Measurements from ENCODE around the gene SLC7A8.
"Not testable (repeated sequence)": the region's sequence is repeated elsewhere in the genome, so short reads cannot be mapped to it uniquely, and the experiment has no call there.

Gene SLC7A8

GRCh38 chr14:23112359-23113178 lies 70.9 kb downstream of the SLC7A8 start:
- no peak for DNase-seq

DNA sequence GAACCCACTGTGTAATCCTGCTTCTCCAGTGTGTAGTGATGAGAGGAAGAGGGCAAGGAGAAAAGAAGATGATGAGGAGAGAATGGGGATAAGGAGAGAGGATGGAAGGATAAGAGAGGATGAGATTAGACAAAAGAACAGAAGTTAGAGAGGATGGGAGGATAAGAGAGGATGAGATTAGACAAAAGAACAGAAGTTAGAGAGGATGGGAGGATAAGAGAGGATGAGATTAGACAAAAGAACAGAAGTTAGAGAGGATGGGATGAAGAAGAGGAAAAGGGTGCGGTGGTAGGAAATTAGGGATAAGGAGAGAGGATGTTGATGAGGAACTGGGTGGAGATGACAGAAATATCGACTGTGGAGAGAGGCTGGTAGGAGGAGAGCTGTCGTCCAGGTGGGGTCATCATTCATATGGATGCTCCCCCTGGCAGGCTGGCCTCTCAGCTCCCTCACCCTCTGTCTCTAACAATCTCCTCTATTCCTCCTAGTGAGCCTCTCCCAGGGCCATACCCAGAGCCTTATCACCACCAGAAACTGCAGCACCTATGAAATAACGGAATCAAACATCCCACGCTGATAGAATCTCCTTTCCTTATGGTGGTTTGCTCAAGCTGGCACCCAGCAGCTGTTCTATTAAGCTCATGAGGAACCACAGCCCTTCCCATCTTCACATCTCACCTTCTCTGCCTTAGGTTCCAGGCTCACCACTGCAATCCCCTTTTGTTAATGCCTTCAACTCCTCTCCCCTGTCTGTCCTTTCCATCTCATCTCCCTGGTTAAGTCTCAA lies 72.7 kb downstream of the SLC7A8 start:
- no peak for DNase-seq

- no peak for DNase-seq
These were observed 73.7 kb downstream of the SLC7A8 start for GRCh38 chr14:23109769-23110168.

DNA sequence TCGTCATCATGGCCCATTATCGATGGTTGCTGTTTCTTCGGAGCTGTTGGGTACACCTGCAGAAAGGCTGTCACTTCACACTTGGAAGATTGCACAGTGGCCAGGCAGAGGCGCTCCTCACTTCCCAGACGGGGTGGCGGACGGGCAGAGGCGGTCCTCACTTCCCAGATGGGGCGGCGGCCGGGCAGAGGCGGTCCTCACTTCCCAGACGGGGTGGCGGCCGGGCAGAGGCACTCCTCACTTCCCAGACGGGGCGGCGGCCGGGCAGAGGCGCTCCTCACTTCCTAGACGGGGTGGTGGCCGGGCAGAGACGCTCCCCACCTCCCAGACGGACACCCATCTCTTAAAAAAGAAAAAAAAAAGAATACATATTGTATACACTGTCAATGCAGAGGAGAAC lies 75.3 kb downstream of the SLC7A8 start:
- DNase-seq = not testable (repeated sequence)

DNA sequence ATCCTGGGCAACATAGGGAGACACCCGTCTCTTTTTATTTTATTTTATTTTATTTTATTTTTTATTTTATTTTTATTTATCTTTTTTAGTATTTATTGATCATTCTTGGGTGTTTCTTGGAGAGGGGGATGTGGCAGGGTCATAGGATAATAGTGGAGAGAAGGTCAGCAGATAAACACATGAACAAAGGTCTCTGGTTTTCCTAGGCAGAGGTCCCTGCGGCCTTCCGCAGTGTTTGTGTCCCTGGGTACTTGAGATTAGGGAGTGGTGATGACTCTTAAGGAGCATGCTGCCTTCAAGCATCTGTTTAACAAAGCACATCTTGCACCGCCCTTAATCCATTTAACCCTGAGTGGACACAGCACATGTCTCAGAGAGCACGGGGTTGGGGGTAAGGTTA lies 75.8 kb downstream of the SLC7A8 start:
- not testable (repeated sequence) for DNase-seq

DNA sequence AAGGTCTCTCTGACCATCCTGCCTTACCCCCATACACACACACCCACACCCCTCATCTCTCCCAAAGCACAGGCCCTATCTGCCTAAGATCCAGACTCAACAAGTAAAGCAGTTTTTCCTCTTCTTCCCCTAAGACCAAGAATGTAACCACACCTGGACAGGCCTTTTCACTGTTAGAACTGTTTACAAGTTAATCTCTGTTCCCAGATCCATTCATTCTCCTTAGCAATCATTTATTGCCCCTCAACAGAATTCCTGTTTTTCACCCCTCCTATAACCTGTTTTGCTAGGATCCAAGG lies 76.8 kb downstream of the SLC7A8 start:
- DNase-seq = no peak

DNA sequence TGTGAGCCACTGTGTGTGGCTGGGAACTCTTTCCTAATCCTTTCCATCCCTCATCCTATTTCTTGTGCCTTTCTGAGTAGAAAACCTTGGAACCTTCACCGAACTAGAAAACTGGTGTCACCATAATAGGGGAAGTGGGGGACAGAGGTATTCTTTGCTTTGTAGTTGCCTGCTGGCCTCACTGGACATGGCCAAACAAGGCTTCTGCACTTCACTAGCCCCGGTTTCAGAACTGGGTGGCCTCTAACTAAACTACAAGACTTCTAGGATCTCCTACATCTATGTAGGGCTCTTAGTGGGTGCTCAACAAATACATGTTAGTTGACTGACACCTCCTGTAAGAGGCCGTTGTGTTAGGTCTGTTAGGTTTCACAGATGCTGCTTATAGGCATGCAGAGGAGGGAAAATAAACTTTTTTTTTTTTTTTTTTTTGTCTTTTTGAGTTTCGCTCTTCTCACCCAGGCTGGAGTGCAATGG lies 78.1 kb downstream of the SLC7A8 start:
- DNase-seq = no peak

- no peak for DNase-seq
These were observed 78.7 kb downstream of the SLC7A8 start, which contains the start of gene CIROP for GRCh38 chr14:23104591-23105347. TSS of gene CIROP (minus strand) at chr14:23104989. CDS start at chr14:23104920, 69 bp downstream.

- DNase-seq = no peak
These were observed 79.3 kb downstream of the SLC7A8 start for GRCh38 chr14:23104070-23104590.

- no peak for DNase-seq
These were observed 79.9 kb downstream of the SLC7A8 start for GRCh38 chr14:23103581-23103980.

GRCh38 chr14:23102801-23103200 lies 80.7 kb downstream of the SLC7A8 start:
- DNase-seq = no peak

DNA sequence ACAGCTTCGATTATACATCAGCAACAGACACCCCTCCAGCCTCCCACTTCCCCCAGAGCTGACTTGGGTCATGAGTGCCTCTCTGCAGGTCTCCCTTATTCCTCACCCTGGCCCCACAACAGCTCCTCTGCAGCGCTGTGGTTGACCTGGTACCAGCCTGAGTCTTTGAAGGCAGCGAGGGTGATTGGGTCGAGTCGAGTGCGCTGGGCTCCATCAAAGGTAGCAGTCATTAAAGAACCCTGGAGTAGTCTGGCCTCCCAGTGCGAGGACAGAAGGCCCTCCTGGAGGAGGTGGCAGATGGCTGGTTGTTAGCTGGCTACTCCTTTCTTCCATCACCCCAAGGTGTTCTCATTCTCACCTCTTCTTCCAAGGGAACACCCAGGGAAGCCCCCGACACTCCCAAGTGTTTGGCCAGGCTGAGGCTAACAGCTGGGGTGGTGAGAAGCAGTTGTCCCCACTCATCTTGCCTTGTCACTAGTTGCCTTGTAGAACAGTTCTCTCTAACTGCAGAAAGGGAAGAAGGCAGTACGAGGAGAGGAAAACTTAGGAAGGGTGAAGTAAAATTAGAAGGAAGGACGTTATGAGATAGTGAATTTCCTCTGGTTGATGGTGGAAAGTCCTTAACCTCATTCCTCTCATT lies 81.4 kb downstream of the SLC7A8 start:
- no peak for DNase-seq

- DNase-seq = no peak
These were observed 82.1 kb downstream of the SLC7A8 start for GRCh38 chr14:23101213-23101970.

DNA sequence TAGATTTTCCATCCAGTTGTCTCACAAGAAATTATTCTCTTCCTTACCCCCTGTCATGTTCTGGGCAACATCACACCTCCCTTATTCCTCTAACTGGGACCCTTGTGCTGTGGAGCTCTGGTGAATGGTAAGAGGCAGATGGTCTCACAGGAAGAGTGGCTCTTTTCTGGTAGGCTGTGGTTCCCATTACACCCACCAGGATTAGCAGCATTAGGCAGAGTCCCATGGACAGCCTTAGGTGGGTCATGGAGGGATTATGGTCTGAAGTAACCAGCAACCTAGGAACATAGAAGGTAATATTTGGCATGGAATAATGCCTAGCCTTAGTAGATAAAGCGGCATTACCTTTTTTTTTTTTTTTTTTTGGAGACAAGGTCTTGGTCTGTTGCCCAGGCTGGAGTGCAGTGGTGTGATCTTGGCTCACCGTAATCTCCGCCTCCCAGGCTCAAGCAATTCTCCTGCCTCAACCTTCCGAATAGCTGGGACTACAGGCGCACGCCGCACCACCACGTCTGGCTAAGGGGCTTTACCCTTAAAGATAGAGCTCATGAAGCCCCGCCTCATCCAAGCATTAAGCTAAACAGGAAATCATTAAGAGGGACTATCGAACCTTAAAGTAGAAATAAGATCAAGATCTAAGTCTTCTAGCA lies 84.1 kb downstream of the SLC7A8 start:
- DNase-seq = no peak

DNA sequence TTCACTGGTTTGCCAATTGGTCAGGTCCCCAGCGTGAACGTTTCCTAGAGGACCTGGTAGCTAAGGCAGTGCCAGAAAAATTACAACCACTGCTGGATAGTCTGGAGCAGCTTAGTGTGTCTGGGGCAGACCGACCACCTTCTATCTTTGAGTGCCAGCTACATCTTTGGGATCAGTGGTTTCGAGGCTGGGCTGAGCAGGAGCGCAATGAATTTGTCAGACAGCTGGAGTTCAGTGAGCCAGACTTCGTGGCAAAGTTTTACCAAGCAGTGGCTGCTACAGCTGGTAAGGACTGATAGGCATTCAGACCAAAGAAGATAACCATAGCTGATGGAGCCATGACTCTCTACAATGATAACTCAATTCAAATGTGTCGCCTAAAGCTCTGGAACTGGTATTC lies 85.7 kb downstream of the SLC7A8 start:
- DNase-seq = no peak

DNA sequence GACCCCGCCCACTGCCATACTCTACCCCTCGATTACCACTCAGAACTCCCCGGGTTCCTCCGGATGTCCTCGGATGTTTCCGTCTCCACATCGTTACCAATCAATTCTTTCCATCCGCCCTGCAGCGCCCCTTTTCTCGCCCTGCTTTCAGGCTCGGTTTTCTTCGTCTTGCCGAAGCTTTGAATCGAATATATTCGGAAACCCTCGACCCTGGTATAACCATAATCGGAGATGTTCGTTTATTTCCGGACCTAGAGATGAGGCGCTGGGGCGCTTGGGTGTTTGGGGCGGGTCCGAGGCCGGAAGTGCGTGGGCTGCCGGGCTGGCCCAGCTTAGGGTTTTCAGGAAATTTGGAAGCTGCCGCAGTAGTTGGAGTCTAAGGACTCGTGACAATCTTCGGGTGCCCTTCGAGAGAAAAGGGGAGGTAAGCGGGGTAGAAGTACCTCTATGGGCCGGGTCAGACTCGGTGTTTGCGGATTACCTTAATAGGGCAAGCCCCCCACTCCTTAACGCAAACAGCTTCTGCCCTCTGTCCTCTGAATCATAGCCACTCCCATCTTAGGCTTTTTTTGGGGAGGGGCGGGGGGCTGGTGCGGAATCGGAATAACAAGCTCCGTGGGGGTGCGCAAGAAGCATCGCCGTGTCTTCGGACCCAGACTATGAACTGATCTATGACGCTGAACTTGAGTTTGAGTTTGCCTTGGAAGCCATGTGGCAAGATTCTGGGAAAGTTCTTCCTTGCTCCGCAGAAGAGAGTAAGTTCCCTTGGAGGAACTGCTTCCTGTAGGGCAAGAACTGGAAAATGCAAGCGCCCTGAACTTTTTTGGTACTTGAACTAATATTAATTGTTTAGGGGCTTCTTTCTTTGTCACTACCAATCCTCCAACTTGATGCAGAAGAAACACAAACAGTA lies 88.0 kb downstream of the SLC7A8 start, which contains the start of gene C14orf119:
Gene C14orf119, plus strand, starts transcription at position 310 of the 913 bp plus-strand sequence. CDS start 2,154 bp downstream, outside the sequence.
- peak; percentile 99 for DNase-seq

- peak; percentile 83 for DNase-seq
These were observed 88.7 kb downstream of the SLC7A8 start, which contains the start of gene ACIN1 for GRCh38 chr14:23094666-23095195. TSS of gene ACIN1 (minus strand) at chr14:23095136. CDS start at chr14:23095112, 24 bp downstream.

DNA sequence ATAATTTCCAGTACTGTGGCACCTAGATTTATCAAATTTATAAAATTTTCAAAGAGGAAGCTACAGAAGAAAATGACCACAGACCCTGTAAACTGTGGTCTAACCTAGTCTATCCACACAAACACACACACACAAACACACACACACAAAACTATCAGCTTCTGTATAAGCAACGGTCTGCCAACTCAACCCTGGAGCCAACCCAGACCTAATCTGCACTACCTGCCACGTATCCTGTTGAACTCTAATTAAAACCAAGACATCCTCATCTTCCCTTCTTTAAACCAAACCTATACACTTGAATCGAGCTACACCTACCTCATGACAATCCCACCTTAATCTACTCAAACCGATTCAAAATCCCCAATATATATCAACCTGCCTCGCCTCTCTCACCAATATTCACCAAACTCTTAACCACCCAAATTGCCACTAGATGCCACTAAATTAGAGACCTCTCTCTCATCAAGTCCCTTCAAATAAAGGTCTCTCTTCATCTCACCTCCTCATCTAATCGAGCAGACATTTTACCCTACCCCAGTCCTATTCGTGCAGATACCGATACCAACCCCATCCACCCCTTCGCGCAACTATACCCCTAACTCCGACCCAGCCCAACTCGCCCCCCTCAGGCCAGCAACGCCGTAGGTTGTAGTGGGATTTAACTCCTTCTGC lies 89.3 kb downstream of the SLC7A8 start:
- no peak for DNase-seq

DNA sequence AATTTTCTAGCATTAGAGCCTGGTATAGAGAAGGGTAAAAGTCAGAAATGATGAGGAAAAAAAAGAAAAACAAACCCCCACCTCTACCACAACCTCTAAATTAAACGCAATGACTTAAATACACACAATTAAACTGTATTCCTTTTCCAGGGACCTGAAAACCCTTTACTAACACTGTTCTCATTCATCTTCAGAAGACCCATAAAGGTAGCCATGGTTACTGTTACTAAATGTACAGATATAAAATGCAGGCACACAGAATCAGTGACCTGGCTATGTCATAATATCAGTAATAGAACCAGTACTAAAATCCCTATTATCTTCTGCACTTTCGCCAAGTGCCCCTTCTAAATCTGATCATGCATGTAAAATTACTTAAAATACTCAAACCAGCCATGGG lies 89.9 kb downstream of the SLC7A8 start:
- DNase-seq = no peak
